H1 (cell line): ENCODE data around the gene PRKCZ. TPM values are rescaled to one million over a fixed set of nuclear protein-coding genes. Genes with fewer than 3 reads are reported as not detected.

ENCODE experiments used
- CTCF ChIA-PET: fragments of 300-600 bp; sonication (Branson Sonifier 250); formaldehyde crosslinking; loops from one replicate; lab custom pipeline; 2021; ENCODE audit not compliant: partially characterized antibody; lab: Charles Lee
- POLR2A ChIA-PET: fragments of 300-600 bp; sonication (Branson Sonifier 250); formaldehyde crosslinking; loops from one replicate; lab custom pipeline; 2021; ENCODE audit warnings: inconsistent platforms; ENCODE audit not compliant: partially characterized antibody; lab: Charles Lee
- DNase-seq, 2 experiments: peaks; one replicate each; pipeline versions ENCODE4 v3.0.0 to v3.0.0-alpha.2; 2010 to 2022; ENCODE audit warnings: low spot score in 2 of 2, low read depth in 1 of 2, mixed read lengths in 1 of 2
- FAIRE-seq: peaks from 2 replicates; lab custom pipeline; 2011; peaks lifted over from hg19 to GRCh38; lab: Jason Lieb, UNC
- H2AFZ ChIP-seq: 2 replicates; pipeline ENCODE4 v1.8.1; 2012; ENCODE audit warnings: low read length, inconsistent platforms
- H2AK5ac ChIP-seq: 2 replicates; pipeline ENCODE4 v1.6.1; 2013; ENCODE audit warnings: low read depth, low read length
- H2BK120ac ChIP-seq: replicated peaks from 2 replicates; pipeline ENCODE3; 2013; ENCODE audit warnings: low read depth, low read length, inconsistent platforms
- H2BK12ac ChIP-seq: 2 replicates; pipeline ENCODE4 v1.6.1; 2013; ENCODE audit warnings: low read depth, low read length
- H2BK15ac ChIP-seq: 2 replicates; pipeline ENCODE4 v1.6.1; 2013; ENCODE audit warnings: low read length
- H2BK20ac ChIP-seq: 2 replicates; pipeline ENCODE4 v1.6.1; 2013; ENCODE audit warnings: low read length
- H2BK5ac ChIP-seq: 2 replicates; pipeline ENCODE4 v1.6.1; 2013; ENCODE audit warnings: low read depth, low read length
- H3K14ac ChIP-seq: 2 replicates; pipeline ENCODE4 v1.6.1; 2013; ENCODE audit warnings: inconsistent platforms; ENCODE audit not compliant: insufficient read length
- H3K18ac ChIP-seq: 2 replicates; pipeline ENCODE4 v1.6.1; 2013; ENCODE audit warnings: low read length; ENCODE audit errors: extremely low read depth
- H3K23ac ChIP-seq: 2 replicates; pipeline ENCODE4 v1.6.1; 2013; ENCODE audit warnings: inconsistent platforms; ENCODE audit not compliant: insufficient read length
- H3K23me2 ChIP-seq: 2 replicates; pipeline ENCODE4 v1.6.1; 2013; ENCODE audit warnings: low read depth, low read length
- H3K27ac ChIP-seq: 2 replicates; pipeline ENCODE4 v1.6.1; 2011; ENCODE audit warnings: low read depth, low read length, inconsistent platforms
- H3K27me3 ChIP-seq, 4 experiments: replicated peaks in 1 of 4; 1 replicate in 1 of 4; 2 replicates in 3 of 4; pipeline versions ENCODE4 v1.6.1 to v1.8.1; 2011 to 2013; ENCODE audit warnings: low read length in 3 of 4, mild to moderate bottlenecking in 3 of 4, inconsistent platforms in 2 of 4, mixed read lengths in 2 of 4, moderate library complexity in 1 of 4; ENCODE audit not compliant: control insufficient read depth in 3 of 4, insufficient read depth in 3 of 4; ENCODE audit errors: extremely low read depth in 1 of 4
- H3K36me3 ChIP-seq, 4 experiments: 2 replicates each; pipeline versions ENCODE4 v1.6.1 to v1.8.1; 2011 to 2013; ENCODE audit warnings: mild to moderate bottlenecking in 4 of 4, low read length in 3 of 4, moderate library complexity in 2 of 4, control low read depth in 1 of 4, inconsistent platforms in 1 of 4; ENCODE audit not compliant: insufficient read depth in 4 of 4, control insufficient read depth in 2 of 4
- H3K4ac ChIP-seq: replicated peaks from 2 replicates; pipeline ENCODE3; 2013; ENCODE audit warnings: low read length, low read depth, mixed read lengths, inconsistent platforms; ENCODE audit not compliant: insufficient read length
- H3K4me1 ChIP-seq, 4 experiments: replicated peaks in 1 of 4; 1 replicate in 1 of 4; 2 replicates in 3 of 4; pipeline versions ENCODE4 v1.6.1 to v1.8.1; 2011 to 2013; ENCODE audit warnings: low read length in 3 of 4, inconsistent platforms in 2 of 4, mixed read lengths in 1 of 4; ENCODE audit not compliant: insufficient read depth in 4 of 4, control insufficient read depth in 3 of 4
- H3K4me2 ChIP-seq, 2 experiments: 2 replicates each; pipeline versions ENCODE4 v1.6.1 to v1.8.1; 2011 to 2013; ENCODE audit warnings: low read depth in 2 of 2, low read length in 2 of 2, control low read depth in 1 of 2, inconsistent platforms in 1 of 2, mild to moderate bottlenecking in 1 of 2; ENCODE audit not compliant: insufficient read depth in 1 of 2
- H3K4me3 ChIP-seq, 4 experiments: fragments of 200-600, 300-600 bp in 1 of 4; sonication (generic), shearing (Covaris generic), sonication (Bioruptor Twin) in 1 of 4; 2 replicates each; pipeline versions ENCODE4 v1.5.1 to v1.8.1; 2011 to 2016; ENCODE audit warnings: low read length in 4 of 4, low read depth in 3 of 4, control low read depth in 2 of 4, inconsistent platforms in 2 of 4, mild to moderate bottlenecking in 2 of 4, mixed read lengths in 1 of 4, moderate library complexity in 1 of 4; ENCODE audit not compliant: insufficient read depth in 2 of 4; ENCODE audit errors: extremely low read depth in 1 of 4
- H3K56ac ChIP-seq: replicated peaks from 2 replicates; pipeline ENCODE3; 2013; ENCODE audit warnings: low read depth, mild to moderate bottlenecking, mixed read lengths, low read length, inconsistent platforms; ENCODE audit not compliant: insufficient read length
- H3K79me1 ChIP-seq: 2 replicates; pipeline ENCODE4 v1.6.1; 2013; ENCODE audit warnings: low read depth, low read length, control low read depth
- H3K79me2 ChIP-seq, 2 experiments: 2 replicates each; pipeline versions ENCODE4 v1.6.1 to v1.8.1; 2012 to 2013; ENCODE audit warnings: low read length in 2 of 2, mild to moderate bottlenecking in 2 of 2, inconsistent platforms in 1 of 2; ENCODE audit not compliant: insufficient read depth in 2 of 2, control insufficient read depth in 1 of 2
- H3K9ac ChIP-seq, 4 experiments: replicated peaks in 1 of 4; 1 replicate in 1 of 4; 2 replicates in 3 of 4; pipeline versions ENCODE4 v1.6.1 to v1.8.1; 2011 to 2013; ENCODE audit warnings: low read depth in 3 of 4, low read length in 3 of 4, control low read depth in 2 of 4, mild to moderate bottlenecking in 2 of 4, moderate library complexity in 2 of 4, inconsistent platforms in 1 of 4; ENCODE audit errors: extremely low read depth in 1 of 4
- H3K9me3 ChIP-seq, 2 experiments: 2 replicates each; pipeline versions ENCODE4 v1.6.1 to v1.8.1; 2012 to 2013; ENCODE audit warnings: mild to moderate bottlenecking in 2 of 2, moderate library complexity in 2 of 2, control low read depth in 1 of 2, inconsistent platforms in 1 of 2, low read depth in 1 of 2, low read length in 1 of 2, mixed read lengths in 1 of 2; ENCODE audit not compliant: insufficient read depth in 2 of 2
- H4K20me1 ChIP-seq, 2 experiments: replicated peaks in 1 of 2; 2 replicates each; pipeline versions ENCODE3 to v1.8.1; 2011 to 2013; ENCODE audit warnings: inconsistent platforms in 2 of 2, low read length in 2 of 2, mild to moderate bottlenecking in 1 of 2; ENCODE audit not compliant: insufficient read depth in 2 of 2, control insufficient read depth in 1 of 2
- H4K5ac ChIP-seq: 2 replicates; pipeline ENCODE4 v1.6.1; 2013; ENCODE audit warnings: low read length, low read depth, mixed read lengths, inconsistent platforms; ENCODE audit not compliant: insufficient read length
- H4K8ac ChIP-seq: 2 replicates; pipeline ENCODE4 v1.8.0; 2013; ENCODE audit warnings: mild to moderate bottlenecking, moderate library complexity, low read length, inconsistent platforms; ENCODE audit not compliant: insufficient read depth; ENCODE audit errors: extremely low read depth
- H4K91ac ChIP-seq: replicated peaks from 2 replicates; pipeline ENCODE3; 2013; ENCODE audit warnings: low read length, mixed read lengths, inconsistent platforms; ENCODE audit not compliant: insufficient read length
- POU5F1 ChIP-seq: IDR thresholded peaks from 2 replicates; pipeline ENCODE4 v1.6.1; 2011; ENCODE audit warnings: low read depth, mild to moderate bottlenecking, low read length, moderate library complexity
- ZNF274 ChIP-seq: IDR thresholded peaks from 2 replicates; pipeline ENCODE4 v1.7.0; 2012; ENCODE audit warnings: low read length, borderline replicate concordance; ENCODE audit errors: extremely low read depth
- WGBS, 2 experiments: shearing (Covaris generic) in 1 of 2; methylation state at CpG; one replicate each; pipeline versions ENCODE4 v1.1.6 to v1.1.7; 2013 to 2015; ENCODE audit warnings: low lambda C conversion rate in 2 of 2, mixed read lengths in 2 of 2, inconsistent platforms in 1 of 2, low coverage in 1 of 2, missing lambda C conversion rate in 1 of 2; ENCODE audit not compliant: insufficient replicate concordance in 2 of 2, insufficient coverage in 1 of 2, insufficient read length in 1 of 2; ENCODE audit errors: extremely low coverage in 1 of 2, missing lambda C conversion rate in 1 of 2; 5-methylcytosine and 5-hydroxymethylcytosine counted together
- polyA plus RNA-seq, 7 experiments: library from polyadenylated mRNA; depleted of rRNA in 3 of 7; stranded (reverse) in 5 of 7; unstranded in 2 of 7; fragments of >200 nt in 5 of 7; fragments of 200-250 nt in 2 of 7; gene quantifications; 1 replicate in 5 of 7; 2 replicates in 1 of 7; 4 replicates in 1 of 7; pipeline versions ENCODE4 v1.2.1 to v1.2.3, GENCODE V29; 2011 to 2013; ENCODE audit warnings: missing spikeins in 2 of 7, mixed read lengths in 2 of 7
- total RNA-seq: library from RNA; stranded (reverse); fragmentation: NEBNext Ultra II Directional; extraction: Animal tissue kit (Norgen Biotek cat#: 25700); gene quantifications from 2 replicates; pipeline ENCODE4 v1.2.1, GENCODE V29; 2021

The PRKCZ gene
- total and polyA plus RNA-seq, 2 of the 8 experiments (the other 6 are each of a cell fraction or from before 2014, with no cell fraction given): 37.4 to 45.1 TPM

- H3K56ac ChIP-seq: no peak overlapping the region
- TF ChIP-seq ZNF274 (no peak), POU5F1 (no peak)
- H4K8ac ChIP-seq: no peak overlapping the region; the same call in 1 of the 2 replicates
- ChIA-PET POLR2A (interaction anchor here (0.9 kb wide), 1 partner anchor 111 kb away, joined by 3 read pairs; no protein-coding TSS in a partner anchor), CTCF (interaction anchor here (0.7 to 1.7 kb wide), 4 partner anchors 10 to 76 kb away, joined by 3 to 4 read pairs (median 3); partner anchors contain the start of gene PRKCZ)
- peaks cover 4% of the 10 kb centered on the region in 2 experiments for H4K20me1 ChIP-seq
- DNase-seq: no peak
- no peak overlapping the region for H3K14ac ChIP-seq
- H2BK15ac ChIP-seq: no peak overlapping the region
- peaks cover 0 to 2% (median 0%) of the 10 kb centered on the region in 4 experiments; a peak in 1 of 8 replicates for H3K36me3 ChIP-seq
- H3K4me3 ChIP-seq: no peak overlapping the region
- no peak for FAIRE-seq
- 95% methylated on average over 7 of the region's 7 CpGs; no CpG with 5 or more reads in 1 of the 2 experiments for WGBS, 2 experiments
- peaks cover 9% of the 10 kb centered on the region for H3K79me1 ChIP-seq
- no peak overlapping the region for H3K4ac ChIP-seq
- H4K91ac ChIP-seq: no peak overlapping the region
- H3K18ac ChIP-seq: no peak overlapping the region
- no peak overlapping the region for H2AFZ ChIP-seq
- no peak overlapping the region for H2AK5ac ChIP-seq
- no peak overlapping the region for H3K9ac ChIP-seq
- H2BK20ac ChIP-seq: no peak overlapping the region
- H3K27ac ChIP-seq: no peak overlapping the region
- peaks cover 0 to 13% of the 10 kb centered on the region in 2 experiments; a peak in 1 of 4 replicates for H3K79me2 ChIP-seq
- H3K27me3 ChIP-seq: no peaks in the 10 kb centered on the region
- H3K23me2 ChIP-seq: no peaks in the 10 kb centered on the region
- H4K5ac ChIP-seq: no peak overlapping the region
- H3K4me1 ChIP-seq: no peaks in the 10 kb centered on the region; a peak in 1 of 7 replicates
- H3K23ac ChIP-seq: no peak overlapping the region
- H2BK5ac ChIP-seq: no peak overlapping the region
- H2BK12ac ChIP-seq: no peak overlapping the region
- no peak overlapping the region for H2BK120ac ChIP-seq
- peaks cover 9 to 17% of the 10 kb centered on the region in 2 experiments for H3K9me3 ChIP-seq
- H3K4me2 ChIP-seq: no peak overlapping the region
Observed at GRCh38 chr1:2078170-2078569, 28.0 kb downstream of the PRKCZ start.
